B cell (primary cell): ENCODE measurements around the gene CCDC88C. TPM values are rescaled to one million over a fixed set of nuclear protein-coding genes. Genes with fewer than 3 reads are reported as not detected.

Experiments used
- ATAC-seq: fragments of 200-7000 bp; cut with Tn5 transposase; one replicate; pipeline ENCODE4 v1.10.0; 2021; ENCODE audit warnings: low read depth, mild to moderate bottlenecking, moderate number of reproducible peaks, moderate library complexity
- CTCF ChIA-PET: fragments of 350-600 bp; sonication (Branson Sonifier 250); formaldehyde crosslinking; loops from one replicate; lab custom pipeline; 2021; ENCODE audit warnings: antibody characterized with exemption, inconsistent platforms; lab: Charles Lee
- POLR2A ChIA-PET: fragments of 350-600 bp; sonication (Branson Sonifier 250); formaldehyde crosslinking; loops from one replicate; lab custom pipeline; 2021; ENCODE audit warnings: antibody characterized with exemption; lab: Charles Lee
- DNase-seq: peaks from one replicate; pipeline ENCODE4 v3.0.0; 2013
- H2AFZ ChIP-seq: 2 replicates; pipeline ENCODE4 v1.6.1; 2012; ENCODE audit warnings: mild to moderate bottlenecking, low read depth, low read length; ENCODE audit not compliant: insufficient read depth, poor library complexity, severe bottlenecking
- H3K27ac ChIP-seq, 2 donors: 1 replicate in 1 of 2; 2 replicates in 1 of 2; pipeline ENCODE4 v1.5.1; 2012 to 2013; ENCODE audit warnings: low read length in 2 of 2, mild to moderate bottlenecking in 2 of 2, moderate library complexity in 1 of 2
- H3K27me3 ChIP-seq, 4 experiments: fragments of 200-600 bp in 1 of 4; sonication (generic) in 1 of 4; replicated peaks in 1 of 4; 1 replicate in 2 of 4; 2 replicates in 2 of 4; pipeline versions ENCODE4 v1.6.1 to v1.7.0; 2013 to 2016; ENCODE audit warnings: low read length in 3 of 4, mild to moderate bottlenecking in 2 of 4, mixed read lengths in 1 of 4, moderate library complexity in 1 of 4; ENCODE audit not compliant: insufficient read depth in 4 of 4, control insufficient read depth in 3 of 4; ENCODE audit errors: control extremely low read depth in 1 of 4
- H3K36me3 ChIP-seq, 2 experiments: replicated peaks in 1 of 2; 1 replicate in 1 of 2; 2 replicates in 1 of 2; pipeline versions ENCODE4 v1.6.1 to v1.7.1; 2013; ENCODE audit warnings: low read length in 1 of 2; ENCODE audit not compliant: insufficient read depth in 2 of 2, control insufficient read depth in 1 of 2; ENCODE audit errors: control extremely low read depth in 1 of 2, extremely low read depth in 1 of 2
- H3K4me1 ChIP-seq, 2 donors: fragments of 200-600 bp in 1 of 2; sonication (generic) in 1 of 2; 1 replicate in 1 of 2; 2 replicates in 1 of 2; pipeline versions ENCODE4 v1.5.1 to v1.6.1; 2013 to 2017; ENCODE audit warnings: low read length in 2 of 2; ENCODE audit not compliant: control insufficient read depth in 2 of 2, insufficient read depth in 2 of 2
- H3K4me2 ChIP-seq: replicated peaks from 2 replicates; pipeline ENCODE3; 2012; ENCODE audit warnings: mild to moderate bottlenecking, low read depth, low read length; ENCODE audit not compliant: poor library complexity, severe bottlenecking
- H3K4me3 ChIP-seq, 5 experiments: fragments of 200-600 bp in 1 of 5; sonication (generic) in 1 of 5; 1 replicate in 3 of 5; 2 replicates in 2 of 5; pipeline versions ENCODE4 v1.5.1 to v1.7.0; 2011 to 2016; ENCODE audit warnings: low read length in 4 of 5, mild to moderate bottlenecking in 4 of 5, low read depth in 2 of 5, control low read depth in 1 of 5, moderate library complexity in 1 of 5; ENCODE audit not compliant: insufficient read depth in 1 of 5; ENCODE audit errors: control extremely low read depth in 1 of 5, extremely low read depth in 1 of 5
- H3K79me2 ChIP-seq: fragments of 200-600 bp; sonication (generic); one replicate; pipeline ENCODE4 v1.6.0; 2016; ENCODE audit warnings: low read length; ENCODE audit not compliant: control insufficient read depth, insufficient read depth
- H3K9ac ChIP-seq: fragments of 200-600 bp; sonication (generic); 2 replicates; pipeline ENCODE4 v1.6.1; 2017; ENCODE audit warnings: mild to moderate bottlenecking, low read length, moderate library complexity
- H3K9me3 ChIP-seq, 3 donors: one replicate each; pipeline versions ENCODE4 v1.6.1 to v1.7.1; 2013; ENCODE audit warnings: low read length in 2 of 3; ENCODE audit not compliant: control insufficient read depth in 2 of 3, insufficient read depth in 1 of 3; ENCODE audit errors: control extremely low read depth in 1 of 3
- H4K20me1 ChIP-seq: 2 replicates; pipeline ENCODE4 v1.6.0; 2012; ENCODE audit warnings: mild to moderate bottlenecking, low read length; ENCODE audit not compliant: insufficient read depth, control insufficient read depth, poor library complexity, severe bottlenecking
- H3K27ac Mint-ChIP-seq: one replicate; pipeline ENCODE4 v1.8.0; 2021; ENCODE audit warnings: mixed read lengths
- H3K27me3 Mint-ChIP-seq: one replicate; pipeline ENCODE4 v1.8.0; 2021; ENCODE audit warnings: mixed read lengths
- H3K4me1 Mint-ChIP-seq: one replicate; pipeline ENCODE4 v1.8.0; 2021; ENCODE audit warnings: mixed read lengths
- H3K4me3 Mint-ChIP-seq: one replicate; pipeline ENCODE4 v1.8.0; 2021; ENCODE audit warnings: mixed read lengths
- H3K9me3 Mint-ChIP-seq: one replicate; pipeline ENCODE4 v1.8.0; 2022; ENCODE audit warnings: mixed read lengths; ENCODE audit not compliant: insufficient read depth
- CTCF ChIP-seq: fragments of 200-600 bp; IDR thresholded peaks from one replicate; pipeline ENCODE4 v1.8.0; 2022; ENCODE audit warnings: antibody characterized with exemption, mild to moderate bottlenecking
- EZH2 ChIP-seq: IDR thresholded peaks from 2 replicates; pipeline ENCODE4 v1.6.1; 2012; ENCODE audit warnings: borderline replicate concordance, low read depth, mild to moderate bottlenecking, moderate library complexity, low read length; ENCODE audit not compliant: insufficient read depth, poor library complexity, severe bottlenecking
- WGBS: methylation state at CpG from one replicate; pipeline ENCODE4 v1.1.5; 2013; ENCODE audit warnings: missing lambda C conversion rate; ENCODE audit not compliant: insufficient coverage; 5-methylcytosine and 5-hydroxymethylcytosine counted together
- intact Hi-C: fragments of 100-400 bp; cut with micrococcal nuclease; formaldehyde crosslinking; loops from one replicate; pipeline ENCODE4 v1.10.0; 2022
- polyA plus RNA-seq: library from polyadenylated mRNA; depleted of rRNA; stranded (reverse); fragments of >200 nt; gene quantifications from 2 replicates; pipeline ENCODE4 v1.2.3, GENCODE V29; 2012
- total RNA-seq, 2 donors: library from RNA; stranded (reverse); fragments of 120-200 nt in 1 of 2; gene quantifications; 1 replicate in 1 of 2; 2 replicates in 1 of 2; pipeline versions ENCODE4 v1.2.3 to v1.2.4, GENCODE V29; 2013 to 2022

The CCDC88C gene
- total and polyA plus RNA-seq, 2 donors (not counting 1 experiment from before 2014, with no cell fraction given): 98.7 to 181 TPM

- Mint-ChIP-seq H3K9me3 (no peaks in the 10 kb centered on the region), H3K4me3 (peak overlapping the region; percentile 78), H3K27ac (peak overlapping the region; percentile 86), H3K4me1 (peaks cover 91% of the 10 kb centered on the region), H3K27me3 (no peaks in the 10 kb centered on the region)
- Histone ChIP-seq H3K27me3 (no peaks in the 10 kb centered on the region), H3K27ac (peak overlapping the region; percentile 67 to 81), H3K79me2 (peaks cover 98% of the 10 kb centered on the region), H4K20me1 (peaks cover 89% of the 10 kb centered on the region), H3K36me3 (peaks cover 0 to 14% of the 10 kb centered on the region in 2 experiments), H3K4me1 (peaks cover 87% of the 10 kb centered on the region in 2 donors), H2AFZ (peak overlapping the region; percentile 32), H3K4me2 (peak overlapping the region; percentile 70), H3K4me3 (peak overlapping the region in 4 of 5 experiments; percentile 1 to 52 (median 14)), H3K9ac (peak overlapping the region; percentile 48), H3K9me3 (no peaks in the 10 kb centered on the region)
- ChIA-PET POLR2A (interaction anchor here (1.3 to 1.7 kb wide), 4 partner anchors 18 to 26 kb away, joined by 3 to 11 read pairs (median 6); no protein-coding TSS in a partner anchor), CTCF (interaction anchor here (1.0 to 5.0 kb wide), 9 partner anchors 9 to 82 kb away, joined by 3 to 33 read pairs (median 4); partner anchors contain the start of gene CCDC88C)
- WGBS: 27% methylated on average over 13 of the region's 15 CpGs
- intact Hi-C loops: no loop called here
- TF ChIP-seq CTCF: no peak
- no peak for TF ChIP-seq EZH2
- DNase-seq (peak; percentile 50), ATAC-seq (peak; percentile 55)
Measured at GRCh38 chr14:91396959-91397815, 20.4 kb downstream of the CCDC88C start.
